ENCODE data around the gene RBM33.
"Not testable (repeated sequence)": the region's sequence is repeated elsewhere in the genome, so short reads cannot be mapped to it uniquely, and the experiment has no call there.

RBM33 gene

DNA sequence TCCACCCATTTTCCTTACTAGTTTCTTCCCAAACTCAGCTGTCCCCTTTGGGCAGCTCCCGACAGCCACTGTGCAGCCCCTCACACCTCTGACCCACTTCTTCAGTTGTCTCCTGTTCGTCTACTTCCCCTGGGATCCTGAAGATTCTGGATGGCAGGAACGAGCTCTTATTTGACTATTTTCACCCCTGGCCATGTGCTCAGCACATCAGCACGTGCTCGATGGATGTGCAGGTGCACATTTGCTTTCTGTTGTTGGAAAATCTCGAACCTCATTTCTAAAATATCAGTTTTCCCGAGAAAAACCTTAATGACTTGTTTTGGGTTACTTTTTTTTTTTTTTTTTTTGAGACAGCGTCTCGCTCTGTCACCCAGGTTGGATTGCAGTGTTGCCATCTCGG, 31.8 kb upstream of the RBM33 start:
- no peak for DNase-seq (ENCODE audit: low read depth)
- H3K4me3 ChIP-seq (ENCODE audit: low read depth, low read length), result no peak overlapping the region
- TF ChIP-seq, protein P1, sequence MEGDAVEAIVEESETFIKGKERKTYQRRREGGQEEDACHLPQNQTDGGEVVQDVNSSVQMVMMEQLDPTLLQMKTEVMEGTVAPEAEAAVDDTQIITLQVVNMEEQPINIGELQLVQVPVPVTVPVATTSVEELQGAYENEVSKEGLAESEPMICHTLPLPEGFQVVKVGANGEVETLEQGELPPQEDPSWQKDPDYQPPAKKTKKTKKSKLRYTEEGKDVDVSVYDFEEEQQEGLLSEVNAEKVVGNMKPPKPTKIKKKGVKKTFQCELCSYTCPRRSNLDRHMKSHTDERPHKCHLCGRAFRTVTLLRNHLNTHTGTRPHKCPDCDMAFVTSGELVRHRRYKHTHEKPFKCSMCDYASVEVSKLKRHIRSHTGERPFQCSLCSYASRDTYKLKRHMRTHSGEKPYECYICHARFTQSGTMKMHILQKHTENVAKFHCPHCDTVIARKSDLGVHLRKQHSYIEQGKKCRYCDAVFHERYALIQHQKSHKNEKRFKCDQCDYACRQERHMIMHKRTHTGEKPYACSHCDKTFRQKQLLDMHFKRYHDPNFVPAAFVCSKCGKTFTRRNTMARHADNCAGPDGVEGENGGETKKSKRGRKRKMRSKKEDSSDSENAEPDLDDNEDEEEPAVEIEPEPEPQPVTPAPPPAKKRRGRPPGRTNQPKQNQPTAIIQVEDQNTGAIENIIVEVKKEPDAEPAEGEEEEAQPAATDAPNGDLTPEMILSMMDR (IDR thresholded peaks at IDR 0.05; ENCODE audit: low read depth, low read length, missing control alignments), result no peak

DNA sequence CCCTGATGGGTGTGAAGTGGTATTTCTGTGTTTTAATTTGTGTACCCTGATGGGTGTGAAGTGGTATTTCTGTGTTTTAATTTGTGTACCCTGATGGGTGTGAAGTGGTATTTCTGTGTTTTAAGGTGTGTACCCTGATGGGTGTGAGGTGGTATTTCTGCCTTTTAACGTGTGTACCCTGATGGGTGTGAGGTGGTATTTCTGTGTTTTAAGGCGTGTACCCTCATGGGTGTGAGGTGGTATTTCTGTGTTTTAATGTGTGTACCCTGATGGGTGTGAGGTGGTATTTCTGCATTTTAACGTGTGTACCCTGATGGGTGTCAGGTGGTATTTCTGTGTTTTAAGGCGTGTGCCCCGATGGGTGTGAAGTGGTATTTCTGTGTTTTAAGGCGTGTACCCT, 29.4 kb upstream of the RBM33 start:
- not testable (repeated sequence) for H3K4me3 ChIP-seq (ENCODE audit: low read depth, low read length); DNase-seq (ENCODE audit: low read depth)

DNA sequence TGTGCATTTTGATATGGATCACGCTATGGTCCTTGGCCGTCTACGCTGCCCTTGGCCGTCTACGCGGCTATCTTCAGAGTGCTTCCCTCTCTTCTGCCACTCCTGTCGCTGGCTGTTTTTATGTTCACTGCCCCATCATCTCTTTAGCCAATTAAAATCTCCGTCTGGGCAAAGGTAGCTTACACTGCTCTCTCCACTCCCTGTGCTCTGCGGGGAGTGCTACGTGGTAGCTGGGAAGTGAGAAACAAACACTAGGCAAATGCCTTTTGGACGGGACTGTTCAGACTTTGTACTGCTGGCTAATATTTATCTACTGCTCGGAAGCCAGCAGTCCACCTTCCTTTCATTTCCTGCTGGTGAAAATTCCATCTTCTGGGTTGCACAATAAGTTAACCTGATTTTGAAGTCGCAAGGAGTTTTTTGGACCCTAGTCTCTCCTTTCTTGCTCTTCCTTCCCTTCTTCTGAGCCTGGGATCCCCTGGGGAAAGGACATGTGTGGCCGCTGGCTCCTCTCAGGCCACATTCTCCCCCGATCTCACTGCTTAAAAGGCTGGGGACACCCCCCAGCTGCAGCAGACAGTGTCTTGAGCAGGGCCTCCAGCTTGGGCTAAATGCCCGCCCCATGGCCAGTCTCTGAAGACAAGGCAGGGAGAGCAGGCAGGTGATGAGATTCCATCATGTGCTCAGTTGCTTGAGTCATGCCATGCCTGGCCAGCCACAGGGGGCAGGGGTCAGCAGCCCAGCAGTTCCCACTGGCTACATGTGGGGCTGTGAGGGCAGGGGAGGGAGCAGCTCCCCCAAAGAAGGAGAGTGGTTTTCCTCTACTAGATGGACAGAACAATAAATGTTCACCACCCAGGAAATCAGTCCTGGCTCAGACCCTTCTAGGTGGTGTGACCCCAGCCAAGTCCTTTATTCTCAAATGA, 25.5 kb upstream of the RBM33 start:
- DNase-seq (ENCODE audit: low read depth), result no peak
- TF ChIP-seq, protein P1 (IDR thresholded peaks at IDR 0.05; ENCODE audit: low read depth, low read length, missing control alignments), result no peak
- H3K4me3 ChIP-seq (ENCODE audit: low read depth, low read length), result no peak overlapping the region

DNA sequence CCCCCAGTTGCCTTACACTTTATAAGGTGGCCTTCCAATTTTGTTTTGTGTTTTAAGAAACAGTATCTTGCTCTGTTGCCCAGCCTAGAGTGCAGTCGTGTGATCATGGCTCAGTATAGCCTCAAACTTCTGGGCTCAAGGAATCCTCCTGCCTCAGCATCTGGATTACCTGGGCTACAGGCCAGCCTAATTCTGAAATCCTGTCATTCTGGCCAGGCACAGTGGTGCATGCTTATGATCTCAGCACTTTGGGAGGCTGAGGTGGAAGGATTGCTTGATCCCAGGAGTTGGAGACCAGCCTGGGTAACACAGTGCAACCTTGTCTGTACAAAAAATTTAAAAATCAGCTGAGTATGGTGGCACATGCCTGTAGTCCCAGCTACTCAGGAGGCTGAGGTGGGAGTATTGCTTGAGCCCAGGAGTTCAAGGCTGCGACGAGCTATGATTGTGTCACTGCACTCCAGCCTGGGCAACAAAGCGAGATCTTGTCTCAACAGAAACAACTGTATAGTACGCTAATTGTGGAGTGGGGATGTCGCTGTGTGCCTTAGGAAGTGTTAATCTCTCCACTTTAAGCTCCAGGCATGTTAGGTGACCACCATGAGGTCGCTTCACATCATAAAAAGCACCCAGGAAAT, 24.7 kb upstream of the RBM33 start:
- H3K4me3 ChIP-seq (ENCODE audit: low read depth, low read length), result no peak overlapping the region
- TF ChIP-seq, protein P1 (IDR thresholded peaks at IDR 0.05; ENCODE audit: low read depth, low read length, missing control alignments), result no peak
- DNase-seq (ENCODE audit: low read depth), result no peak

DNA sequence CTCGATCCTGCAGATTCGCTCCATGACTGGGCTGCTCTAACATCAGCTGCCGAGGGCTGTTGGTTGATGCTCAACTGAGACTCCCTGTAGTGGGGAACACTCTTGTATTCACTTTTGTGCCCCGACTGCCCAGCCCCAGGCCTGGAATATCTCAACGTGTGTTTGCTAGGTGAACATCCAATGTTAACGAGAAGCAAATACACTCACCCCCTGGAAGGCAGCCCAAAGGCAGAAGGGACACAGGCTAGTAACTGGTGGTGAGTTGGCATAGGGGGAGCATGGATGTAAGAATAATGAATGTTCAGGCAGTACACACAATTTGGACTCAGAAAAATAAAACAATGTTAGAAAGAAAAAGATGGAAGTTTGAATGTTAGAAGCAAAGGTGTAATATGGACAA, 24.0 kb upstream of the RBM33 start:
- no peak overlapping the region for H3K4me3 ChIP-seq (ENCODE audit: low read depth, low read length)
- TF ChIP-seq, protein P1 (IDR thresholded peaks at IDR 0.05; ENCODE audit: low read depth, low read length, missing control alignments), result no peak
- no peak for DNase-seq (ENCODE audit: low read depth)

DNA sequence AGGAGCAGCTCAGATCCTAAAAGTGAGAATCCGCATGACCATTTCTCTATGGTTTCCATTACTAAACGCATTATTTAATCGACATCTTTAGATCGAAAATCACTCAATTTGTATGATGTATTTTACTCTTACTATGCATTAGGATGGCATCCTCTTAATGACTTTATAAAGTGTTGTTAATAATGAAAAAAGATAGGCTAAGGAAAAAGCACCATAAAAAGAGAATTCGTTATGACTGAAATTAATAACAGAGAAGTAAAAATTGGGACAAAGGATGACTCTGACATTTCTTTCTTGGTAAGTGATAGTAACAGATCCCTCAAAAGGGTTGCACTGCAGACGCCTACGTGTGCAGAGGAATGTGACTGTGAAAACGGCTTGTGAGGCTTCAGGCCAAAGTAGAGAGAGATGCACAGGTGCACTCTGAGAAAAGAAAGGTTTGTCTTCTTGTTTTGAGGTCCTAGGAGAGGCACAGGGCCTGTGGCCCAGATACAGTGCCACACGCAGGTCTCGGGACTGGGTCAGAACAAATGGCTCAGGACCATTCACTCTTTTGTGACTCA, 23.0 kb upstream of the RBM33 start:
- TF ChIP-seq, protein P1 (IDR thresholded peaks at IDR 0.05; ENCODE audit: low read depth, low read length, missing control alignments), result no peak
- no peak for DNase-seq (ENCODE audit: low read depth)
- H3K4me3 ChIP-seq (ENCODE audit: low read depth, low read length), result no peak overlapping the region

DNA sequence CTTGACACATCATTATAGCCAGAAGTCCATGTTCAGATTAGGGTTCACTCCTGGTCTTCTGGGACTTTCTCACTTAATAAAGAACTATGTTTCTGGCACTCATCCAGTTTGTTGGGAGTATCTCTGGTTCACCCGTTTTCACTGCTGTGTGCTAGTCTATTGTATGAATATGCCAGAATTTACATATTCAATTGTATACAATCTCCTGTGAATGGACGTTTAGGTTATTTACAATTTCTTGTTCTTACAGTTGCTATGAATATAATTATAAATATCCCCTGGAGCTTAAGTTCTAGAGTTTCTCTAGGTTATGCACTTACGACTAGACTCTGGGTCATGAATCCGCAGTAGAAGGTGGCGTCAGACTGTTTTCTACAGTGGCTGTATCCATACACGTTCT, 20.0 kb upstream of the RBM33 start:
- no peak for DNase-seq (ENCODE audit: low read depth)

More for the DNA sequence above, 20.0 kb upstream of the RBM33 start:
- TF ChIP-seq, protein P1 (IDR thresholded peaks at IDR 0.05; ENCODE audit: low read depth, low read length, missing control alignments), result no peak
- H3K4me3 ChIP-seq (ENCODE audit: low read depth, low read length), result no peak overlapping the region

Data from GM12864 (cell line).